Neuronal stem cell (in vitro differentiated cells): ENCODE results near the gene SYAP1.

ENCODE experiments used
- DNase-seq: peaks from one replicate; pipeline ENCODE4 v3.0.0-alpha.2; 2013; ENCODE audit warnings: low spot score
- H2AFZ ChIP-seq: one replicate; pipeline ENCODE4 v1.6.1; 2013; ENCODE audit warnings: mild to moderate bottlenecking, low read length, inconsistent platforms
- H2AK5ac ChIP-seq: 2 replicates; pipeline ENCODE4 v1.6.1; 2013; ENCODE audit warnings: low read depth, mild to moderate bottlenecking, inconsistent platforms, low read length, moderate library complexity, mixed read lengths
- H2BK120ac ChIP-seq: 2 replicates; pipeline ENCODE4 v1.6.1; 2013; ENCODE audit warnings: low read depth, mild to moderate bottlenecking, inconsistent platforms, low read length, moderate library complexity, mixed read lengths
- H2BK12ac ChIP-seq: one replicate; pipeline ENCODE4 v1.6.1; 2013; ENCODE audit warnings: low read length, inconsistent platforms
- H2BK15ac ChIP-seq: 2 replicates; pipeline ENCODE4 v1.6.1; 2013; ENCODE audit warnings: mild to moderate bottlenecking, low read length, inconsistent platforms, mixed read lengths
- H2BK5ac ChIP-seq: one replicate; pipeline ENCODE4 v1.6.1; 2013; ENCODE audit warnings: inconsistent platforms, mild to moderate bottlenecking, low read length, moderate library complexity
- H3K14ac ChIP-seq: one replicate; pipeline ENCODE4 v1.6.1; 2013; ENCODE audit warnings: low read length, inconsistent platforms
- H3K18ac ChIP-seq: 2 replicates; pipeline ENCODE4 v1.6.1; 2013; ENCODE audit warnings: low read length, inconsistent platforms
- H3K23ac ChIP-seq: 2 replicates; pipeline ENCODE4 v1.6.1; 2013; ENCODE audit warnings: low read depth, mild to moderate bottlenecking, mixed read lengths, low read length, inconsistent platforms; ENCODE audit not compliant: poor library complexity
- H3K27ac ChIP-seq: replicated peaks from 3 replicates; pipeline ENCODE4 v1.5.1; 2013; ENCODE audit warnings: low read length, inconsistent platforms
- H3K27me3 ChIP-seq, 3 experiments: 2 replicates each; pipeline ENCODE4 v1.6.1; 2013; ENCODE audit warnings: low read length in 3 of 3, mild to moderate bottlenecking in 2 of 3, inconsistent platforms in 1 of 3, low read depth in 1 of 3, mixed read lengths in 1 of 3, moderate library complexity in 1 of 3; ENCODE audit not compliant: control insufficient read depth in 3 of 3, insufficient read depth in 3 of 3
- H3K36me3 ChIP-seq, 2 donors: replicated peaks in 1 of 2; 2 replicates each; pipeline ENCODE4 v1.6.1; 2013; ENCODE audit warnings: low read length in 2 of 2; ENCODE audit not compliant: control insufficient read depth in 2 of 2, insufficient read depth in 2 of 2
- H3K4ac ChIP-seq: 2 replicates; pipeline ENCODE4 v1.6.1; 2013; ENCODE audit warnings: inconsistent platforms, mild to moderate bottlenecking, low read length, moderate library complexity
- H3K4me1 ChIP-seq, 2 donors: 1 replicate in 1 of 2; 2 replicates in 1 of 2; pipeline ENCODE4 v1.6.1; 2013; ENCODE audit warnings: low read length in 2 of 2, low read depth in 1 of 2; ENCODE audit not compliant: control insufficient read depth in 2 of 2, insufficient read depth in 1 of 2
- H3K4me2 ChIP-seq: one replicate; pipeline ENCODE4 v1.6.1; 2013; ENCODE audit warnings: mild to moderate bottlenecking, low read length, inconsistent platforms; ENCODE audit not compliant: insufficient read depth, poor library complexity, severe bottlenecking
- H3K4me3 ChIP-seq, 2 donors: 2 replicates each; pipeline ENCODE4 v1.5.1; 2013; ENCODE audit warnings: low read length in 2 of 2, mild to moderate bottlenecking in 2 of 2, inconsistent platforms in 1 of 2, moderate library complexity in 1 of 2
- H3K79me1 ChIP-seq: one replicate; pipeline ENCODE4 v1.6.1; 2013; ENCODE audit warnings: low read depth, mild to moderate bottlenecking, inconsistent platforms, low read length, moderate library complexity
- H3K9ac ChIP-seq: one replicate; pipeline ENCODE4 v1.6.1; 2013; ENCODE audit warnings: mild to moderate bottlenecking, low read depth, low read length, inconsistent platforms; ENCODE audit not compliant: poor library complexity
- H3K9me3 ChIP-seq, 2 donors: replicated peaks in 1 of 2; 2 replicates each; pipeline versions ENCODE3 to v1.6.1; 2013; ENCODE audit warnings: low read length in 2 of 2, mild to moderate bottlenecking in 2 of 2, inconsistent platforms in 1 of 2, low read depth in 1 of 2, mixed read lengths in 1 of 2, moderate library complexity in 1 of 2; ENCODE audit not compliant: control insufficient read depth in 2 of 2, insufficient read depth in 1 of 2
- H4K8ac ChIP-seq: one replicate; pipeline ENCODE4 v1.6.1; 2013; ENCODE audit warnings: low read depth, mild to moderate bottlenecking, inconsistent platforms, low read length, moderate library complexity
- H4K91ac ChIP-seq: one replicate; pipeline ENCODE4 v1.6.1; 2013; ENCODE audit warnings: low read length, low read depth, mild to moderate bottlenecking, inconsistent platforms; ENCODE audit not compliant: poor library complexity
- WGBS, 2 donors: extraction: QIAGEN DNeasy Blood & Tissue Kit; methylation state at CpG; one replicate each; pipeline ENCODE4 v1.1.7; 2013; ENCODE audit warnings: missing lambda C conversion rate in 2 of 2, mixed read lengths in 1 of 2; ENCODE audit not compliant: insufficient read length in 2 of 2, insufficient replicate concordance in 1 of 2; ENCODE audit errors: extremely low coverage in 2 of 2; 5-methylcytosine and 5-hydroxymethylcytosine counted together

Gene SYAP1

DNA sequence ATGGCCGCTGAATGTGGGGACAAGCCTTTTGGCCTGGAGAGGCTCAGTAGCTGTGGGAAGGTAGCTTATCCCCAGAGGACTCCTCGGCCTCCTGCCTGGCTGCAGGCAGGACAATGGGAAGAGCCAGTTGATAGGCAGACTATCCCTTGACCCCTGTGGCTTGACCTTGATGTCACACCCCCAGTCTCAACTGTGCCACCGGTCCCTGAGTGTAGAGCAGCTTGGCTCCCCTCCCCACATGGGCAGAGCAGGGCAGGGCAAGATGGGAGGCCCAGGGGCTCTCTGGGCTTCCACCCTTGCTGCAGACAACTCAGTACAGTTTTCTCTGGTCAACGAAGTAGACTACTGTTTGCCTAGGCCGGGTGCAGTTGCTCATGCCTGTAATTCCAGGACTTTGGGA lies 25.7 kb downstream of the SYAP1 start:
- H3K27me3 ChIP-seq: no peaks in the 10 kb centered on the region
- WGBS, 2 donors: no CpG with 5 or more reads among the region's 5 CpGs
- H3K79me1 ChIP-seq: no peaks in the 10 kb centered on the region
- peaks cover 24 to 85% of the 10 kb centered on the region in 2 donors for H3K36me3 ChIP-seq
- H3K9me3 ChIP-seq: no peaks in the 10 kb centered on the region
- H4K8ac ChIP-seq: no peak overlapping the region
- H2BK5ac ChIP-seq: no peak overlapping the region
- H3K27ac ChIP-seq: no peak overlapping the region
- no peak overlapping the region for H2BK120ac ChIP-seq
- H2AK5ac ChIP-seq: no peak overlapping the region
- no peak overlapping the region for H3K4me2 ChIP-seq
- H3K14ac ChIP-seq: no peak overlapping the region
- H3K4me3 ChIP-seq: no peak overlapping the region
- no peak overlapping the region for H2BK12ac ChIP-seq
- no peak overlapping the region for H3K9ac ChIP-seq
- H4K91ac ChIP-seq: no peak overlapping the region
- H2AFZ ChIP-seq: no peak overlapping the region
- no peak overlapping the region for H2BK15ac ChIP-seq
- DNase-seq: no peak
- no peak overlapping the region for H3K18ac ChIP-seq
- no peak overlapping the region for H3K4ac ChIP-seq
- H3K23ac ChIP-seq: no peak overlapping the region
- peaks cover 0 to 4% of the 10 kb centered on the region in 2 donors for H3K4me1 ChIP-seq

DNA sequence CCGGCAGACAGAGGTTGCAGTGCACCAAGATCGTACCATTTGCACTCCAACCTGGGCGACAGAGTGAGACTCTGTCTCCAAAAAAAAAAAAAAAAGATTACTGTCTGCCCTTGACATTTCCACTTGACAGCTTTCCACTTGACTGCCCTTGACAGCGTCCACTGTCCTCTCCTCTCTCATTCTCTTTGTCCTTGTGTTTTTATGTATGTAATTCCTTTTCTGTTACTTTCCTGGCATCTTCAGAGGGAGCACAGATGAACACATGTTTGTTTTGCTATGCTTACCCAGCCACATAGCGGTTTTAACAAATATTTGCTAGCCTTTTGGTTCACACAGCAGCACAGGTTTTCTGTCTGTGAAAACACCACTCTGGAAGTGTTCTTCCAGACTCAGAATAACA lies 26.2 kb downstream of the SYAP1 start:
- no peaks in the 10 kb centered on the region for H3K79me1 ChIP-seq
- H2BK12ac ChIP-seq: no peak overlapping the region
- no peaks in the 10 kb centered on the region for H3K9me3 ChIP-seq
- no peak overlapping the region for H2BK120ac ChIP-seq
- H3K9ac ChIP-seq: no peak overlapping the region
- peaks cover 0 to 4% of the 10 kb centered on the region in 2 donors for H3K4me1 ChIP-seq
- H2AK5ac ChIP-seq: no peak overlapping the region
- no peak overlapping the region for H3K27ac ChIP-seq
- H3K27me3 ChIP-seq: no peaks in the 10 kb centered on the region
- H3K18ac ChIP-seq: no peak overlapping the region
- H3K23ac ChIP-seq: no peak overlapping the region
- H2BK15ac ChIP-seq: no peak overlapping the region
- DNase-seq: no peak
- no peak overlapping the region for H3K14ac ChIP-seq
- H3K36me3 ChIP-seq: peaks cover 24 to 85% of the 10 kb centered on the region in 2 donors
- H3K4me3 ChIP-seq: no peak overlapping the region
- WGBS, 2 donors: no CpG with 5 or more reads among the region's 5 CpGs
- H2AFZ ChIP-seq: no peak overlapping the region
- H4K8ac ChIP-seq: no peak overlapping the region
- no peak overlapping the region for H3K4ac ChIP-seq
- no peak overlapping the region for H3K4me2 ChIP-seq
- no peak overlapping the region for H4K91ac ChIP-seq
- no peak overlapping the region for H2BK5ac ChIP-seq

DNA sequence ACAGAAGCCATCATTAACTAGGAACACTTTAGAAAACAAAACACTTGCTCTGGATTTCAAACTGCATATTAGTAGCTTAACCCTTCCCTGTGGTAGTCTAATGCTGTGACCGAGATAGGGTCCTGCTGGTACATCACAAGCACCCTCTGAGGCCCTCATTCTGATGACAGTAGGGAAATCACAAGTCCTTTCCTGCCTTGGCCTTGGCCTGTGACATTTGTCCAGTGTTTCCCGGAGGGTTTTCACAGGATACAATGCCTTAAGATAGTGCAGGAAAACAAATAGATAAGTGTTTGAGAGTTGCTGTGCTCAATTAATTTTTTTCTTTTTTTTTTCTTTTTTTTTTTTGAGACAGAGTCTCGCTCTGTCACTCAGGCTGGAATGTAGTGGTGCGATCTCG lies 29.0 kb downstream of the SYAP1 start:
- peaks cover 24 to 83% of the 10 kb centered on the region in 2 donors for H3K36me3 ChIP-seq
- H3K27me3 ChIP-seq: no peaks in the 10 kb centered on the region
- no peak overlapping the region for H2BK15ac ChIP-seq
- DNase-seq: no peak
- no peak overlapping the region for H4K91ac ChIP-seq
- H4K8ac ChIP-seq: no peak overlapping the region
- no peak overlapping the region for H2AFZ ChIP-seq
- no peak overlapping the region for H3K4me2 ChIP-seq
- H3K18ac ChIP-seq: no peak overlapping the region
- no peak overlapping the region for H3K27ac ChIP-seq
- no CpG with 5 or more reads among the region's 5 CpGs for WGBS, 2 donors
- H3K23ac ChIP-seq: no peak overlapping the region
- no peaks in the 10 kb centered on the region for H3K79me1 ChIP-seq
- no peaks in the 10 kb centered on the region for H3K9me3 ChIP-seq
- no peak overlapping the region for H3K9ac ChIP-seq
- no peak overlapping the region for H2BK5ac ChIP-seq
- H2AK5ac ChIP-seq: no peak overlapping the region
- no peak overlapping the region for H3K4ac ChIP-seq
- peaks cover 0 to 4% of the 10 kb centered on the region in 2 donors for H3K4me1 ChIP-seq
- H3K4me3 ChIP-seq: no peak overlapping the region
- H3K14ac ChIP-seq: no peak overlapping the region
- H2BK120ac ChIP-seq: no peak overlapping the region
- H2BK12ac ChIP-seq: no peak overlapping the region

DNA sequence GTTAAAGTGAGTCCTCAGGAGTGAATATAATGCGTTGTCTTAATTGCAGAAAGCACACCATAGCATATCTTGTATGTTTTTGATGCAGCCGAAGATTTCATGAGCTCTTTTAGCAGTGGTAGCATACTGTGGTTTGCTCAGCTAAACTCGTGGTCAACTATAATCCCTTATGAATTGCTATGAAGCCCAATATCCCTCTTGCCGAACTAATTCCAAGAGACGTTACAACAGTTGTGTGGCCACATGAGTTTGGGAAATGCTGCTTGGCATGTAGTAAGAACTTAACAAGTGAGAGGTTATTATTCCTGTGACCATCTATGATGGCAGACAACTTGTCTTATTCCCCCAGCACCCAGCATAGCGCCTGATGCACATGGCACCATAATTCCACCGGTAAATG lies 30.7 kb downstream of the SYAP1 start:
- peaks cover 13 to 82% of the 10 kb centered on the region in 2 donors for H3K36me3 ChIP-seq
- no peak overlapping the region for H3K23ac ChIP-seq
- no peaks in the 10 kb centered on the region for H3K27me3 ChIP-seq
- H3K79me1 ChIP-seq: no peaks in the 10 kb centered on the region
- H2BK12ac ChIP-seq: no peak overlapping the region
- no peak overlapping the region for H2BK15ac ChIP-seq
- no peak for DNase-seq
- no peak overlapping the region for H3K27ac ChIP-seq
- H3K9me3 ChIP-seq: no peaks in the 10 kb centered on the region
- H4K8ac ChIP-seq: no peak overlapping the region
- peaks cover 0 to under 1% of the 10 kb centered on the region in 2 donors for H3K4me1 ChIP-seq
- H3K9ac ChIP-seq: no peak overlapping the region
- H3K4me3 ChIP-seq: no peak overlapping the region
- H4K91ac ChIP-seq: no peak overlapping the region
- H2BK120ac ChIP-seq: no peak overlapping the region
- no peak overlapping the region for H3K18ac ChIP-seq
- no peak overlapping the region for H2AFZ ChIP-seq
- H3K4ac ChIP-seq: no peak overlapping the region
- no peak overlapping the region for H2AK5ac ChIP-seq
- WGBS, 2 donors: no CpG with 5 or more reads among the region's 7 CpGs
- no peak overlapping the region for H3K14ac ChIP-seq
- no peak overlapping the region for H2BK5ac ChIP-seq
- H3K4me2 ChIP-seq: no peak overlapping the region
